Panc1 (cell line): Measurements from ENCODE around the gene ANO2.

Experiments
- CTCF ChIP-seq: fragments of 450-650 bp; IDR thresholded peaks from 2 replicates; pipeline ENCODE4 v1.5.1; 2017; ENCODE audit warnings: mild to moderate bottlenecking
- REST ChIP-seq, 2 experiments: IDR thresholded peaks; 2 replicates each; pipeline ENCODE4 v1.6.1; 2011 to 2012; ENCODE audit warnings: low read depth in 2 of 2, control low read depth in 1 of 2, low read length in 1 of 2, mild to moderate bottlenecking in 1 of 2, moderate library complexity in 1 of 2; ENCODE audit not compliant: insufficient read depth in 1 of 2

DNA sequence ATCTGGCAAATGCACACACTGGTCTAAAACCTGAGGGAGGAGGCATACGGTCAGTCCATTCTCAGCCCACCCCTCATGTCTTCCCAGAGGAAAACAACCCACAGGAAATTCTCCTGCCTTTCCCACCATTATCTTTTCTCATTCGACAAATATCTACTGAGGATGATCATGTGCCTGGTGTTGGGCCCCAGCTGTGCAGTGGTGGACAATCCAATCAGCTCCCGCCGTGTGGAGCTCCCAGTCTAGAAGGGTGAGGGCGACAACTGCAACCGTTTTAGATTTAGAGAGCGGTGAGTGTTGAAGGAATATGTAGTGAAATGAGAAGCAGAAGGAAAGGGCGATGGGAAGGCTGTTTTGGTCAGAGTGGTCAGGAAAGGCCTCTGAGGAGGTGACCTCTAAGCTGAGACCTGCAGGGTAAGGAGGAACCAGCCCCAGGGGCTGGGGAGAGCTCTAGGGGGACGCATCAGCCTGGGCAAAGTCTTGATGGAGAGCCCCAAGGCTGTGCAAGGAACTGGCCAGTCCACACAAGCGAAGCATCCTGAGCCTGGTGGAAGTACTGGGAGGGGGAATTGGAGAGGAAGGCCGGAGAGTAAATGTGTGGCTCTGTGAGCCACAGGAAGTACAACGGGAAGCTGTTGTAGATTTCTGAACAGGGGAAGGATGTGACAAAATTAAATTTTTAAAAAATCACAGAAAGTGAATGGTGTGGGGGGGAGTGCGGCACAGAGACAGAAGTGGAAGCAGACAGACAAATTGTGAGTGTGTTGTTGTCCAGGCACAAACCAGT lies 320.4 kb downstream of the ANO2 start:
- TF ChIP-seq CTCF (no peak), REST (IDR thresholded peaks at IDR 0.05; ENCODE audit: insufficient read depth in 1 of 2, low read depth in 2 of 2, low read length in 1 of 2) (no peak)
